ENCODE results near the gene CALML5. TPM values are rescaled to one million over a fixed set of nuclear protein-coding genes. Genes with fewer than 3 reads are reported as not detected.

The CALML5 gene, protein sequence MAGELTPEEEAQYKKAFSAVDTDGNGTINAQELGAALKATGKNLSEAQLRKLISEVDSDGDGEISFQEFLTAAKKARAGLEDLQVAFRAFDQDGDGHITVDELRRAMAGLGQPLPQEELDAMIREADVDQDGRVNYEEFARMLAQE
- total RNA-seq: not detected

DNA sequence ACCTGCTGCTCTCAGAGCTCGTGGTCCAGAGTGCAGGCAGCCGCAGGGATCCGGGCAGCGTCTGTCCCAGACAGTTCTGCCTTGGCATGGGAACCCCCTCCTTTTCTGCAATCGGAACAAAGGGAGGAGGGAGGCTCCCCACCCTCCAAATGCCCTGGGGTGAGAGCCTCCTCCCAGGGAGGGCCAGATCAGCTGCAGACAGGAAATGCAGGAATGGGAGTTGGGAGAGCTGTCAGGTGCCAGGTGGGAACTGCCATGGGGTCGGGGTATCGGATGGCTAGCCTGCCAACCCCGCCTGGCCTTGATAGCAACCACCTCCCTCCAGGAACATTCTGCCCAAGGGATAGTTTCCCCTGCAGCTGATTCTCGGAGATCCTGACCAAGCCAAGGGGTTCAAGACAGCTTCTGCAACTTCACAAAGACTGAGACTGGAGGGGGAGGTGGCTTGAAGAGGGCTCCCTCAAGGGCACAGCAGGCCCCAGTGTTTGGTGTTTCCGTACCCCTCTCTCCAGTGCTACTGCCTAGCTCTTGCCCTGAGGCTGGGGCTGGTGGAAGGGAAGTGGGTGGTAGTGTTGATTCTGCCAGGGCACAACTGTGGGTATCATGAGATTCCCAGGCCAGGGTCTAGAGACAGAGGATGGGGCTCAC is at the start of gene CALML5:
Gene CALML5 (minus strand): TSS at position 78 of the 648 bp plus-strand sequence. CDS start 132 bp downstream, outside the sequence.
- Mint-ChIP-seq H3K4me3 (no peak within 1 kb of the TSS), H3K36me3 (ENCODE audit: low read depth) (no peaks in the 10 kb centered on the region), H3K4me1 (no peaks in the 10 kb centered on the region), H3K27me3 (peaks cover 15% of the 10 kb centered on the region), H3K9me3 (no peaks in the 10 kb centered on the region), H3K27ac (no peak within 1 kb of the TSS)
- no peak for ATAC-seq (replicated peaks)

DNA sequence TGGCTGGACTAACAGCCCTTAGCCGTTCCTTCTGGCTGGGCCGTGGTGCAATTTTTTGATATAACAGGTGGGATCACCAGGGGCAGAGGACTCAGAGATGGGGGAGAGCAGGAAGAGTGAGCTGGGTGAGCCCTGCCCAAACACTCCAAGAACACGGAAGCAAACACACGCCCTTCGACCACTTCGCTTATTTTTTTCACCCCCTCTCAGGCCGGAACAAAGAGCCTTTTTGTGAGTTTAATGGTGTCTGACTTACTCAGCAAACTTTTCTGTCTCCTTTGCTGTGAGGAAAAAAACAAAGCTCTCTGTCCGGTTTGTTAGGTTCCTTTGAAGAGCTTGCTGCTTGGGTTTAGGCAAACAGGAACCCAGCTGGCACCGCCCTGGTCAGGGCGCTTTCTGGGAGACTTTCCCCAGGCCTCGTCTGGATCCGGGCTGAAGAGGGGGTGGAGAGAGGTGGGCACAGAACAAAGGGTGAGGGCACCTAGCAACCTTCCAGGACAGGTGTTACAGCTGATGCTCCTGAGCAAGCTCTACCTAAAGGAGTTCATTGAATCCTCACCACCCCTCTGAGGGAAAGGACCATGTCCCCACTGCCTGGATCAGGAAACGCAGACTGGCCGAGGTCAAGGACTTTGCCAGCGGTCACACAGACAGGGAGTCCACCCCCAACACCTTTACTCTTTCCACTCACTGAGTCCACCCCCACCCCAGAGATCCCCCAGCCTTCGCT is 48.7 kb upstream of the CALML5 start:
- Mint-ChIP-seq H3K9me3 (no peaks in the 10 kb centered on the region), H3K27me3 (no peaks in the 10 kb centered on the region), H3K4me1 (peaks cover 16% of the 10 kb centered on the region), H3K4me3 (no peak overlapping the region), H3K27ac (no peak overlapping the region), H3K36me3 (ENCODE audit: low read depth) (no peaks in the 10 kb centered on the region)
- no peak for ATAC-seq (replicated peaks)

DNA sequence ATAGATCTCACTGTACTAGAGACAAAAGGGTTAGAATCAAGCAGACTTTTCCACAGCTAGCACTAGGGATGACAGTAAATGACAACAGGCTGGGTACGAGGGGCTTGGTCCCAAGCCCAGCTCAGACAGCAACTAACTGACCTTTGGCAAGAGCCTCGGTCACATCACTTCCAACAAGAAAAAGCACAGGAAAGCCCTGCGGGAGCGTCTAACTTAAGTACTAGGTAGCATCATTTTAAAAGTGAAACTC is 48.2 kb upstream of the CALML5 start:
- no peaks in the 10 kb centered on the region for H3K27me3 Mint-ChIP-seq
- no peaks in the 10 kb centered on the region for H3K36me3 Mint-ChIP-seq (ENCODE audit: low read depth)
- no peak for ATAC-seq (replicated peaks)

DNA sequence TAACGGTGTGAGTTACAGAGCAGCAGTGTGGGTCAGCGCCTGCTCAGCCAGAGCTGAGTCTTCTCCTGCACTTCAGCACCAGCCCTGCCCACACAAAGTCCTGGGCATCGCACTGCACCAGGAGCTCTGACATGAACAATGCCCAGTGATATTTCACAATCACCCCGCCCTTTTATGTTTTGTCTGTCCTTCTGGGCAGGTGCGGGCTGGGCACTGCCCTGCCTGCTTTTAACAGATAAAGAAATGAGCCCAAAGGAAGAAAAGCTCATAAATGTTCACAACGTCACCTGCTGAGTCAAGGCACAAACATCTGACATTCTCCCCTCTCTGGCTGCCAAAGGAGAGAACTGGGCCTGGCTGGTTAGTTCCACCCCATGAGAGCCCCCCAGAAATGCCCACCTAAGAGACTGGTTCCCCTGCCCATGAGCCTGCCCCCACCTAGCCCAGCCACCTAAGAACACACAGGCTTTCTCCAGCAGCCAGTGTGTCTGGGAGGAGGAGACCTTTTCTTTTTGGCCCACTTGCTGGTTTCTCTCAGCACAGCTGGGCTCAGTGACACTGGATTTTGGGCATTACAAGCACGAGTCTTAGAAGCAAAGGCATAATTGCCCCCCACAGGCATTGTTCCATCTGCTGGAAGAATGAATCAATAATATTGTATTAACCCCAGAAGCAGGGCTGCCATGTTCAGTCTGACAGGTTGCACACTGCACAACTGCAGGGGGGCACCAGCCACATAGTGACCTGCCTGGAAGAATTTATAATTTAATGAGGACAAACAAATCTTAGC is 47.7 kb upstream of the CALML5 start:
- no peaks in the 10 kb centered on the region for H3K36me3 Mint-ChIP-seq (ENCODE audit: low read depth)
- H3K9me3 Mint-ChIP-seq: peaks cover under 1% of the 10 kb centered on the region
- H3K27ac Mint-ChIP-seq: no peak overlapping the region
- H3K4me3 Mint-ChIP-seq: no peak overlapping the region
- no peak for ATAC-seq (replicated peaks)
- H3K27me3 Mint-ChIP-seq: no peaks in the 10 kb centered on the region
- peaks cover 6% of the 10 kb centered on the region for H3K4me1 Mint-ChIP-seq

More for the DNA sequence above, 48.2 kb upstream of the CALML5 start:
- Mint-ChIP-seq H3K27ac (no peak overlapping the region), H3K4me1 (peaks cover 11% of the 10 kb centered on the region), H3K9me3 (no peaks in the 10 kb centered on the region), H3K4me3 (no peak overlapping the region)

DNA sequence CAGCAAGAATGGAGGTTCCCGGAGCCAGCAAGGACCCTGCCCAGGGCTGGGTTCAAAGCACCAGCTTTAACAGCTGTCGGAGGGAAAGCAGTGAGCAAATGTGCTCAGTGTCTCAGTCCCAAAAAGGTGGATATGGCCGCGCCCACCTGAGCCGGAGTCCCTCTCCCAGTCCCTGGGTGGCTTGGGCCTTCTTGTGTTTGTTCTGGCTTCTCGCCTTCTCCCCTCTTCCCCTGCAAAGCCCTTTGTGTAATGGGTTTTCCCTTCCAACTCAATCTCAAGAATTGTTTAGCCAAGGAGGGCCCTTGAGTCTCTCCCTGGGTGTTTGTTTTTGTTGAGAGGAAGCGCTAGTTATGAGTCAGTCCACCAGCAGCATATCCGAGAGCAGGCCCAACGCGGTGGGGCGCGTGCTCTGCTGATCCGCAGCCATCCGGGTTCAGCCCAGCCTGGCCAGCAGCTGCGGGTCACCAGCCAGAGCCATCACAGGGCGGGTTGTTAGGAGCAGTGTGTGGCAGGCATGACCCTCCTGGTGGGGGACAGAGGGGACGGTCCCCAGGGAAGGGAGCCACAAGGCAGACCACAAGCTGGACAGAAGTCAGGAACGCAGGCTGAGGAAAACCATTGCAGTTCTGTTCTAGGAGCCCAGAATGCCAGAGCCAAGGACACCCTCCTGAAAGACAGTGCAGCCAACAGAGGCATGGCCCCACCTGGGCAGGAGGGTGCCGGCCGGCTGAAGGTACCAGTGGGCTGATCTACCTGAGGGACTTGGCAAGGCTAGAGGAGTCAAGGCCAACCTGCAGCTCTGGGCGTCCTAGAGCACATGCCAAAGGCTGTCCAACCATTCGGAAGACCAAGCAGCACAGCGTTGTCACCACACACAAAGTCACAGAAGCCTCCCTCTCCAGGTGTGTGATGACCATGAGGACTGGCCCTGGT is 46.7 kb upstream of the CALML5 start:
- no peaks in the 10 kb centered on the region for H3K4me1 Mint-ChIP-seq
- no peak overlapping the region for H3K27ac Mint-ChIP-seq
- no peaks in the 10 kb centered on the region for H3K27me3 Mint-ChIP-seq
- H3K36me3 Mint-ChIP-seq (ENCODE audit: low read depth): no peaks in the 10 kb centered on the region
- ATAC-seq (replicated peaks): no peak
- no peak overlapping the region for H3K4me3 Mint-ChIP-seq
- H3K9me3 Mint-ChIP-seq: peaks cover 4% of the 10 kb centered on the region

DNA sequence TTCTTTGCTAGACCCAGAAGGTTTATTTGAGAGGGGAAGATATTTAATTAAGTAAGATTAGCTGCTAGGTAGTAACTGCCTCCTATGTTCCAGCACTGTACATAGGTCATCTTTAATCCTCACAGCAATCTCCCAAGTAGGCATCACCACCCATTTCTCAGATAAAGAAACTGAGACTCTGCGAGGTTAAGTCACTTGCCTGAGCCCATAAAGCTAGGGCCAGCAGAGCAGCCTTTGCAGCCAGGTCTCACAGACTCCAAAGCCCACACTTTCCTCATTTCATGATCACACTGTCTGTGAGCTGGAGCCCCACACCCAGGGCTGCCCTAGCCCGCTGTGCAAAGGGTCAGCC is 46.0 kb upstream of the CALML5 start:
- H3K4me1 Mint-ChIP-seq: no peaks in the 10 kb centered on the region
- no peak overlapping the region for H3K4me3 Mint-ChIP-seq
- H3K27ac Mint-ChIP-seq: no peak overlapping the region
- peaks cover 4% of the 10 kb centered on the region for H3K9me3 Mint-ChIP-seq
- no peaks in the 10 kb centered on the region for H3K27me3 Mint-ChIP-seq
- H3K36me3 Mint-ChIP-seq (ENCODE audit: low read depth): no peaks in the 10 kb centered on the region
- no peak for ATAC-seq (replicated peaks)

DNA sequence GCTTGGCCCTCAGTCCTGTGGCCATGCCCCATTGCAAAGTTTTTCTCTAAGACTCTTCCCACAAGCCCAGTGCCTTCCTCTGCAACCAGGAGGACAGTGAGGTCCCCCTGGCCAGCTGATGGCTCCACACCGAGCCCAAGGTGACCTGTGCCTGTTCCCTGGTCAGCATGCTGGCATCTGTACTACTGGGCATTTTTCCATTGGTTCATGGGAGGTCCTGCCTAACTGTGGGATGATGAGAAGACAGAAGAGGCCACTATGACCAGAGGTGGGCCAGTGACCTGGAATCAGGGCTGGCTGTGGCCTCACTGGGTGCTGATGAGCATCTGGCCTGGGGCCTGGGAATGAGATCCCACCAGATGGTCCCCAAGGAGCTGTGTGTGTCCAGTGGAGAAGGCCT is 45.6 kb upstream of the CALML5 start:
- ATAC-seq (replicated peaks): no peak
- Mint-ChIP-seq H3K9me3 (peaks cover 4% of the 10 kb centered on the region), H3K27ac (no peak overlapping the region), H3K4me3 (no peak overlapping the region), H3K27me3 (no peaks in the 10 kb centered on the region), H3K36me3 (ENCODE audit: low read depth) (no peaks in the 10 kb centered on the region), H3K4me1 (no peaks in the 10 kb centered on the region)

DNA sequence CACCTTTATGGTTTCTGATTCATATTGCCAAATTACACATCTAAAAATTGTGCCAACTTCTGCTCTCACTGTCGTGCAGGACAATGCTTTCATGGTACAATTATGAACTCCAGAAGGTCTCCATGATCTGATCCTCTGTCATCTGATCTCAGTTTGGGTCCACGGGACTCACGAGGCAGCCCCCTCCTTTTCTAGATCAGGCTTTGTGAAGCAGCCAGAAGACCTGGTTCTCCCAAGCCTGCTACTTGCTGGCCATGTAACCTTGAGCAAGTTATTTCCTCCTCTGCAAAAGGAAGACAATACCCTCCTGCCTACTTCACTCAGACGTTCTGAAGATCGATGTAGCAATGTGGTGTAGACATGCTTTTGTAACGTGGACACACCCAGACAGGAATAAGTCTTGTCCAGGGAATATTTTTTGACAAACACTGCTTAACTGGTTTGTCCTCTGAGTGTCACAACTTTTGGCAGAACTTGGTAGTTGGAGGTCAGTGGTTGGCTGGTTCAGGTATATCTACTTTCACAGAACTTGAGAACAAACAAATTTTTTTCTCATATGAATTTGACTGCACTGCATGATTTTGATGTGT is 44.9 kb upstream of the CALML5 start:
- Mint-ChIP-seq H3K36me3 (ENCODE audit: low read depth) (no peaks in the 10 kb centered on the region), H3K27ac (no peak overlapping the region), H3K27me3 (no peaks in the 10 kb centered on the region), H3K9me3 (peaks cover 4% of the 10 kb centered on the region), H3K4me3 (no peak overlapping the region), H3K4me1 (no peaks in the 10 kb centered on the region)
- no peak for ATAC-seq (replicated peaks)

DNA sequence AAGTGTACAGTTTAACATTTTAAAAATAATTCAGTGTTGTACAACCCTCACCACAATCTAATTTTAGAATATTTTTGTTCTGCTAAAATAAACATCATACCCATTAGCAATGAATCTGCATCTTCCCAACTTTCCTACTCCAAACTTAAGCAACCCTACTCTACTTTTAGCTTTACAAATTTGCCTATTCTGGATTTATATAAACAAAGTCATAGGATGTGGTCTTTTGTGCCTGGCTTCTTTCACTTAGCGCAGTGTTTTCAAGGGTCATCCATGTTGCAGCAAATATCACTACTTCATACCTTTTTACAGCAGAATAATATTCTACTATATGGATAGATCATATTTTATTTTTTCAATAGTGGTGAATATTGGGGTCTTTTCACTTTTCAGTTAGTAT is 44.3 kb upstream of the CALML5 start:
- Mint-ChIP-seq H3K27me3 (peaks cover 3% of the 10 kb centered on the region), H3K9me3 (peaks cover 4% of the 10 kb centered on the region), H3K36me3 (ENCODE audit: low read depth) (no peaks in the 10 kb centered on the region), H3K27ac (no peak overlapping the region), H3K4me1 (no peaks in the 10 kb centered on the region), H3K4me3 (no peak overlapping the region)
- ATAC-seq (replicated peaks): no peak

DNA sequence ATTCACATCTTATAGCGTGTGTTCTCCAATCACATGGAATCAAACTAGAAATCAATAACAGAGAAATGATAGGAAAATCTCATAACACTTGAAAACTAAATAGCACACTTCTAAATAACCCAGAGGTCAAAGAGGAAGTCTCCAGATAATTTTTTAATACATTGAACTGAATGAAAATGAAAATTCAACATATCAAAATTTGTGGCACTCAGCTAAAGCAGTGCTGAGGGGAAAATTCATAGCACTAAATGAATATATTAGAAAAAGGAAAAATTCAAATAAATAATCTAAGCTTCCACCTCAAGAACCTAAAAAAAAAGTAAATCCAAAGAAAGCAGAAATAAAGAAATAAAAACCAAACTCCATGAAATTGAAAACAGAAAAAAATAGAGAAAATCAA is 42.7 kb upstream of the CALML5 start:
- Mint-ChIP-seq H3K27me3 (peaks cover 3% of the 10 kb centered on the region), H3K9me3 (peaks cover 4% of the 10 kb centered on the region), H3K4me3 (no peak overlapping the region), H3K4me1 (no peaks in the 10 kb centered on the region), H3K27ac (no peak overlapping the region), H3K36me3 (ENCODE audit: low read depth) (no peaks in the 10 kb centered on the region)
- no peak for ATAC-seq (replicated peaks)

DNA sequence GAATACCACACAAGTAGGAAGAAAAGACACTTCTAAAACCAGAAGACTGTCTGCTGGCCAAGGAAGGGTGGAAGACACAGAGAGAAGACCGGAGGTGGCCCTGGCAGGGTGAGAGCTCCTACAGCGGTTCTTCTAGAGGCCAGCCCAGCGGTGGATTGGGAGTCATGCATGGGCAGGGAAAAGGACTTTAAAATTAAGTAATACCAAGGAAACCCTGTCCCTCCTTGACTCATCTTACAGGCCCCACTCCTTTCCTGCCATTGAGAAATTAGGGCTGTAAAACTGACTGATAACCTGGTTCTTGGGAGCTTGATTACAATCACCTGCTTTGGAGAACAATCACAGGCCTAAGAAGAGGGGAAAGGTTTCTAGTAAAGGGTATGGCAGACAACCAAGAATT is 41.5 kb upstream of the CALML5 start:
- H3K36me3 Mint-ChIP-seq (ENCODE audit: low read depth): no peaks in the 10 kb centered on the region
- H3K4me3 Mint-ChIP-seq: no peak overlapping the region
- ATAC-seq (replicated peaks): no peak
- peaks cover 4% of the 10 kb centered on the region for H3K9me3 Mint-ChIP-seq
- H3K27me3 Mint-ChIP-seq: peaks cover 3% of the 10 kb centered on the region
- no peak overlapping the region for H3K27ac Mint-ChIP-seq
- H3K4me1 Mint-ChIP-seq: no peaks in the 10 kb centered on the region

DNA sequence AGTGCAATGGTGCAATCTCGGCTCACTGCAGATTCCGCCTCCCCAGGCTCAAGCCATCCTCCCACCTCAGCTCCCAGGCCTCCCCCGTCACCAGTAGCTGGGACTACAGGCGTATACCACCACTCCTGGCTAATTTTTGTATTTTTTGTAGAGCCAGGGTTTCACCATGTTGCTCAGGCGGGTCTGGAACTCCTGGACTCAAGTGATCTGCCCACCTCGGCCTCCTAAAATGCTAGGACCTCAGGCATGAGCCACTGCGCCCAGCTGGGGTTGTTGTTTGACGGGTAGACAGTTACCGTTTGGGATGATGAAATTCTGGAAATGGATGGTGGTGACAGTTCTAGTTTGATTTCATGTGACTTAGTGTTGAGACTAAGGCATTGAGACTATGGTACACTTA is 40.7 kb upstream of the CALML5 start:
- no peaks in the 10 kb centered on the region for H3K36me3 Mint-ChIP-seq (ENCODE audit: low read depth)
- H3K4me3 Mint-ChIP-seq: no peak overlapping the region
- no peaks in the 10 kb centered on the region for H3K4me1 Mint-ChIP-seq
- no peak for ATAC-seq (replicated peaks)
- no peak overlapping the region for H3K27ac Mint-ChIP-seq
- peaks cover 3% of the 10 kb centered on the region for H3K27me3 Mint-ChIP-seq
- peaks cover 4% of the 10 kb centered on the region for H3K9me3 Mint-ChIP-seq

DNA sequence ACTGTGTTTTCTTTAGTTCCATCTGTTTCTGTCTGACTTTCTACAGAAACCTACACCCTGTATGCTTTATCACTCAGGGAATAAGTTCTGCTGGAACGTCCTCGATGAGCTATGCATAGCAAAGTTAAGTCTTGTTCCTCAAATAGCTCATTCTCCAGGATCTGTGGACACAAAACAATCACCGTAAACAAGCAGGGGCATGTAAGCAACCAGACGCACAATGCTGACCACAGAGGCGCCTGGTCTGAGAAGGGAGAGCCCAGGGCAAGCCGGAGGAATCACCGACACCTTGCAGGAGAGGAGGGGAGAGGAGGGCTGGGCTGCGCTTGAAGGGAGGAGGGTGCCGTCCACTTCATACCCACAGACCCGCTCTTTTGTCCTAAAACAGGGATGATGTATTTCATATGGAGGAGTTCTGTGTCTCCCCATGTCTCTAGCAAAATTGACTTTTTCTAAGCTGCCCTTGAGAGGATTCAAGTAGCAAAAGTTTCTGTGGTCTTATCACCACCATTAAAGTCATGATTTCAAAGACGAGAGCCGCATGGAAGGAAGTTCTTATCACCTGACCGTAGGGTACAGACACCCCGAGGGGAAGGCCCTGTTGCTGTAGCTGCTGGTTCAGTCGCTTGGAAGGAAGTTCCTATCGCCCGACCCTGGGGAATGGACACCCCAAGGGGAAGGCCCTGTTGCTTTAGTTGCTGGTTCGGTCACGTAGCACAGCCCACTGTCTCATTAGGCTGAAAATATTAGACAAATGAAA is 39.7 kb upstream of the CALML5 start:
- Mint-ChIP-seq H3K36me3 (ENCODE audit: low read depth) (no peaks in the 10 kb centered on the region), H3K27ac (no peak overlapping the region), H3K9me3 (peaks cover 4% of the 10 kb centered on the region), H3K27me3 (peaks cover 3% of the 10 kb centered on the region), H3K4me1 (no peaks in the 10 kb centered on the region), H3K4me3 (no peak overlapping the region)
- no peak for ATAC-seq (replicated peaks)

Measured in activated T-helper 17 cell treated with anti-CD3 and anti-CD28 coated beads, Interleukin-2, amount 50 U/mL, for 72 hours (primary cell).